K562 (cell line): Measurements from ENCODE around the gene IVL.

Source experiments
- CTCF ChIP-seq, 3 experiments: IDR thresholded peaks in 2 of 3; conservative IDR thresholded peaks in 1 of 3; 2 replicates each; pipeline ENCODE4 v1.5.1; 2011 to 2012; ENCODE audit warnings: low read length in 3 of 3, mild to moderate bottlenecking in 3 of 3, control low read depth in 2 of 3, improper control_type of control experiment in 1 of 3, inconsistent platforms in 1 of 3, low read depth in 1 of 3, mixed read lengths in 1 of 3, moderate library complexity in 1 of 3; ENCODE audit not compliant: insufficient read depth in 2 of 3
- ETV6 ChIP-seq, 3 experiments: fragments of 150-350 bp in 1 of 3; sonication (generic) in 1 of 3; formaldehyde crosslinking in 1 of 3; IDR thresholded peaks; 2 replicates each; pipeline versions ENCODE4 v1.6.1 to v1.8.0; 2014 to 2022; ENCODE audit warnings: borderline replicate concordance in 2 of 3, low read depth in 2 of 3, antibody characterized with exemption in 1 of 3, low read length in 1 of 3, mild to moderate bottlenecking in 1 of 3, missing genetic modification reagents in 1 of 3
- HNRNPH1 ChIP-seq: fragments of 200-400 bp; formaldehyde crosslinking; optimal IDR thresholded peaks from 2 replicates; pipeline ENCODE3; 2017; ENCODE audit warnings: low read depth, mild to moderate bottlenecking, low read length, moderate library complexity
- HNRNPK ChIP-seq: fragments of 200-400 bp; formaldehyde crosslinking; IDR thresholded peaks from one replicate; pipeline ENCODE4 v1.6.1; 2018; ENCODE audit warnings: mild to moderate bottlenecking, low read depth, low read length; ENCODE audit not compliant: poor library complexity, severe bottlenecking
- MAZ ChIP-seq, 2 experiments: fragments of 450-650 bp in 1 of 2; sonication (generic) in 1 of 2; formaldehyde crosslinking; IDR thresholded peaks in 1 of 2; conservative IDR thresholded peaks in 1 of 2; 2 replicates each; pipeline versions ENCODE4 v1.4.0 to v1.5.0; 2020; ENCODE audit warnings: mild to moderate bottlenecking in 1 of 2, missing genetic modification reagents in 1 of 2
- NR2C2 ChIP-seq, 2 experiments: fragments of 200-800 bp in 1 of 2; sonication (Bioruptor generic) in 1 of 2; sonication (generic) in 1 of 2; formaldehyde crosslinking in 1 of 2; IDR thresholded peaks; 2 replicates each; pipeline versions ENCODE4 v1.6.1 to v1.8.0; 2016 to 2022; ENCODE audit warnings: mild to moderate bottlenecking in 1 of 2, missing compliant biosample characterization in 1 of 2, missing genetic modification characterization in 1 of 2, missing genetic modification reagents in 1 of 2
- SETDB1 ChIP-seq: IDR thresholded peaks from one replicate; pipeline ENCODE4 v1.6.1; 2012; ENCODE audit warnings: low read length, control low read depth, inconsistent platforms
- ZBTB12 ChIP-seq: fragments of 250-450 bp; sonication (Bioruptor Pico); IDR thresholded peaks from 2 replicates; pipeline ENCODE4 v1.4.0; 2020
- ZBTB7A ChIP-seq: IDR thresholded peaks from 2 replicates; pipeline ENCODE4 v1.6.1; 2011; ENCODE audit warnings: low read depth, mild to moderate bottlenecking, low read length, moderate library complexity, borderline replicate concordance; ENCODE audit not compliant: control insufficient read depth
- ZBTB8A ChIP-seq: fragments of 450-650 bp; IDR thresholded peaks from 2 replicates; pipeline ENCODE4 v1.6.1; 2018; ENCODE audit warnings: mild to moderate bottlenecking, moderate library complexity; ENCODE audit not compliant: partially characterized antibody
- ZNF224 ChIP-seq: sonication (generic); formaldehyde crosslinking; IDR thresholded peaks from 2 replicates; pipeline ENCODE4 v1.8.0; 2022; ENCODE audit warnings: mild to moderate bottlenecking, missing genetic modification reagents
- TF ChIP-seq, protein P1 (sequence below): fragments of 250-450 bp; sonication (Bioruptor Pico); IDR thresholded peaks from 2 replicates; pipeline ENCODE4 v1.5.0; 2020; ENCODE audit warnings: mild to moderate bottlenecking

DNA sequence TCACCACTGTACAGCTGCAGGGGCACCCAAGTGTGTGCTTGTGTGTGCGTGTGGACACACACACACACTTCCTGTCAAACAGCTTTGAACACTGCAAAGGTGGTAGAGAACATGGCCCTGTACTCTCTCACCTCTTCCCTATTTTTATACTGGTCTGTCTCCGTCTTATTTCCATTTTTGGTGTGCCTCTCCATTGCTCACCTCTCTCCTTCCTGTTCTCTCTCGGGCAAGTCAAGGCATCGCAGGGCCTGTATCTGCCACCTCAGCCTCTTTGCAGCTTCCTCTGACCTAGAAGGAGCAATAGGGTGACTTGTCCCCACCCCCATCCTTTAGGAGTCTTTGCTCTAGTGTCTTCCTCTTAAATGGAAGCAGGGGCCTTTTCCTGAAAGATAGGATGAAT lies 28.0 kb upstream of the IVL start:
- TF ChIP-seq, protein P1, sequence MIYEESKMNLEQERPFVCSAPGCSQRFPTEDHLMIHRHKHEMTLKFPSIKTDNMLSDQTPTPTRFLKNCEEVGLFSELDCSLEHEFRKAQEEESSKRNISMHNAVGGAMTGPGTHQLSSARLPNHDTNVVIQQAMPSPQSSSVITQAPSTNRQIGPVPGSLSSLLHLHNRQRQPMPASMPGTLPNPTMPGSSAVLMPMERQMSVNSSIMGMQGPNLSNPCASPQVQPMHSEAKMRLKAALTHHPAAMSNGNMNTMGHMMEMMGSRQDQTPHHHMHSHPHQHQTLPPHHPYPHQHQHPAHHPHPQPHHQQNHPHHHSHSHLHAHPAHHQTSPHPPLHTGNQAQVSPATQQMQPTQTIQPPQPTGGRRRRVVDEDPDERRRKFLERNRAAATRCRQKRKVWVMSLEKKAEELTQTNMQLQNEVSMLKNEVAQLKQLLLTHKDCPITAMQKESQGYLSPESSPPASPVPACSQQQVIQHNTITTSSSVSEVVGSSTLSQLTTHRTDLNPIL = no peak
- TF ChIP-seq CTCF (IDR thresholded peaks at IDR 0.05 in 2 of 3, conservative IDR thresholded peaks at IDR 0.05 in 1 of 3; ENCODE audit: insufficient read depth in 2 of 3, low read depth in 1 of 3, low read length in 3 of 3) = no peak
- no peak for TF ChIP-seq HNRNPK
- no peak for TF ChIP-seq ZBTB7A
- TF ChIP-seq ETV6 (IDR thresholded peaks at IDR 0.05; ENCODE audit: borderline replicate concordance in 1 of 2, low read depth in 2 of 2, low read length in 1 of 2) = no peak
- no peak for TF ChIP-seq ETV6 (CRISPR knock-in tag; IDR thresholded peaks at IDR 0.05; ENCODE audit: borderline replicate concordance)
- TF ChIP-seq HNRNPH1 = no peak
- no peak for TF ChIP-seq NR2C2 (CRISPR knock-in tag; IDR thresholded peaks at IDR 0.05)
- no peak for TF ChIP-seq NR2C2 (tag; IDR thresholded peaks at IDR 0.05)
- no peak for TF ChIP-seq SETDB1
- no peak for TF ChIP-seq ZNF224 (CRISPR knock-in tag)
- TF ChIP-seq ZBTB12 (CRISPR knock-in tag) = no peak
- TF ChIP-seq ZBTB8A = no peak
- no peak for TF ChIP-seq MAZ (CRISPR knock-in tag; conservative IDR thresholded peaks at IDR 0.05 in 1 of 2, IDR thresholded peaks at IDR 0.05 in 1 of 2)
